Measurements from ENCODE around the gene NEURL2. TPM values are rescaled to one million over a fixed set of nuclear protein-coding genes. Genes with fewer than 3 reads are reported as not detected.

The NEURL2 gene
- total RNA-seq, 1 donor from 2014 or later = 17.0 TPM

DNA sequence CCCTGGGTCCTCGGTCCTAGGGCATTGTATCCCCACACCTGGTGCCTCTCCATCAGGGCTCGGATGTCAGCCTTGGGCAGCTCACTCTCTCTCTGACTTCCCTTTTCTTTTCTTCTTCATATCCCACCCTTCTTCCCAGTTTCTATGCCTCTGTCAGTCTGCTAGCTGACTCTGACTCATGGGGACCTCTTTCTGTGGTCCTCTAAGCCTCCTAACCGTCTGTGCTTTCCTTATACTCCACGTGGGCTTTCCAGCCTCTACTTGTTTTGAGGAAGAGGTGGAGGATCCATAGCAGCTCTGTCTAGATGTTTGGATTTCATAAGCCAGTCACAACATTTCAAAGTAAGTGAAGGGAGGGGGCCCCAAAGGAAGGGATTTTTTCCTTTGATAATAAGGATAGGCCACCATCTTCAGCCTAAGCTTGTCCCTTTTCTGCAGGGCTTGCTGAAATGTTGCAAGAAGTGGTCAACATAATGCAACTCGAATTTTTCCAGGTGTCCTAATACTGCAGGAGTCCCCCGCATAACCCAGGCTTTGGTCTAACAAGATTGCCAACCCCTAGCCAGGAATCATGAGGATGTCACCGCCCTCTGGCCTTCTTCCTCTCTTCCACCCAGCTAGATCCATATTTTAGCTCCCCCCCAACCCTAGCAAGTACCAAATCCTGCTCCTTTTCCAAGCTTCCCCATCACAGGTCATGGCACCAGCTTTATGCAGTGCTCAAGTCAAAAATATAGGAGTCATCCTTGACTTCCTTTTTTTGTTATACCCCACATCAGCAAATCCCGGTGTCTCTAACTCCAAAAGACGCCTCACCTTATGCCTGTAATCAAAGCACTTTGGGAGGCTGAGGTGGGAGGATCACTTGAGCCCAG lies 29.7 kb upstream of the NEURL2 start:
- no peak for DNase-seq (ENCODE audit: low spot score)

DNA sequence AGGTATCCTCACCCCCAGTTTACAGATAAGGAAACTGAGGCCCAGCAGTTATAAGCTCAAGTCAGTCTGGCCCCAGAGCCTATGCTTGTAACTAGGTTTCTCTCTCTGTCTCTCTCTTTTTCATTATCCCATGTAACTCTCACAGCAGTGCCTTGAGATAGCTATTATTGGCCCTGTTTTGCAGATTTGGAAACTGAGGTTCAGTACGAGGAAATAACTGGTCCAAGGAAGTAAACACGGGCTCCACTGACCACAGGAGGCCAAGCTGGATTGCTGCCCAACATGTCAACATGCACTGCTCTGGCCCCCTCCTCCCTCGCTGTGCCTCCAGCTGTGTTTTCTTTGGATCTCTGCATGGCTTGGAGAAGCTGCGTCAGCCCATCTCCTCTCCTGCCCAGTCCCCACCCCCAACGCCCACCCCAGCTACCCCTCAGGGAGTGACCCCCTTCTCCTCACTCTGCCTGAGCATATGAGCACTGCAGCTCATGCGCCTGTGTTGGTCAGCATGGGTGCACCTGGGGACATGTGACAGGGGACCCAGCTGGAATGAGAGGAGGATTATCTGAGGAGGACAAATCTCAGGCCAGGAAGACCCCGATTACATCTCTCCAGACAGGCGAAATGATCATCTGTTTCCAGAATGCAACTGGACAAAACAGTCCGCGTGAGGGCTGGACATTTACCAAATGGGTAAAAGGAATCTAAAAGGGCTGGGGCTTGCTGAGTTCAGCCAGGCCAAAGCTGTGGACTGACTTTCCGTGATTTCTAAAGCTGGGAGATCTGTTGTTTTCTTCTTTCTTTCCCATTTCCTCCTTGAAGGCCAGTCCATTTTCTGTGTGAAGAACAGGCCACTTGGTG lies 28.8 kb upstream of the NEURL2 start:
- no peak for DNase-seq (ENCODE audit: low spot score)

- no peak for DNase-seq (ENCODE audit: low spot score)
Measured at GRCh38 chr20:45918779-45919537, 27.9 kb upstream of the NEURL2 start.

- DNase-seq (ENCODE audit: low spot score) = no peak
Measured at GRCh38 chr20:45918182-45918737, 27.3 kb upstream of the NEURL2 start.

DNA sequence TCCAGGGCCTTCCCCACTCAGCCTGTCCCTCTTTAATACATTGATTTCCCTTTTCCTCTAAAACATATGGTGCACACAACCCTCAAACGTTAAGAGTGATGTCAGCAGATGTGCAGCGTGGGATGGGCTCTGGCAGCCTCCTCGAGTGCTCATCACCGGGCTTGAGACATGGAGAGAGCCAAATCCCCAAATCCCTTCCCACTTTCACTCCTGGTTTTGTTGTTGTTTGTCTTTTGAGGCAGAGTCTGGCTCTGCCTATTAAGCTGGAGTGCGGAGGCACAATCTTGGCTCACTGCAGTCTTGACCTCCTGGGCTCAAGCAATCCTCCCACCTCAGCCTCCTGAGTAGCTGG lies 26.8 kb upstream of the NEURL2 start:
- no peak for DNase-seq (ENCODE audit: low spot score)

GRCh38 chr20:45913116-45913515 lies 22.1 kb upstream of the NEURL2 start:
- DNase-seq (ENCODE audit: low spot score) = no peak

DNA sequence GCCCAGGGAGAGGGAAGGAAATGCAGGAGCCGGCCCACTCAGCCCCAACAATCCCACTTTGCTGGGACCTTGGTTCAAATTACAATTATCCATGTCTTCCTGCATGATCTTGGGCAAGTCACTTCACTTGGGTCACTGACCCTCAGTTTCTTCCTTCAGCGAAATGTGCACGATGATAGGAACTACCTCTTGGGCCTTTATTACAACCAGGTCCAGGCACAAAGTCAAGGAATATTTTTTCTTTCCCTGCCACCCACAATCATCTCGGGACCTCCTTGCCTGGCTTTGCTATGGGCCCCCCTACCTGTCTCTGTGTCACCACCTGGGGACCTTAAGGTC lies 21.3 kb upstream of the NEURL2 start:
- DNase-seq (ENCODE audit: low spot score) = no peak

GRCh38 chr20:45911486-45912343 lies 20.7 kb upstream of the NEURL2 start, which contains the start of gene PLTP:
Gene PLTP, minus strand, starts transcription at chr20:45912155. Its CDS starts 703 bp downstream, at chr20:45911452.
- DNase-seq (ENCODE audit: low spot score) = no peak

- peak; percentile 98 for DNase-seq (ENCODE audit: low spot score)
Measured at GRCh38 chr20:45910670-45911485, 19.9 kb upstream of the NEURL2 start.

DNA sequence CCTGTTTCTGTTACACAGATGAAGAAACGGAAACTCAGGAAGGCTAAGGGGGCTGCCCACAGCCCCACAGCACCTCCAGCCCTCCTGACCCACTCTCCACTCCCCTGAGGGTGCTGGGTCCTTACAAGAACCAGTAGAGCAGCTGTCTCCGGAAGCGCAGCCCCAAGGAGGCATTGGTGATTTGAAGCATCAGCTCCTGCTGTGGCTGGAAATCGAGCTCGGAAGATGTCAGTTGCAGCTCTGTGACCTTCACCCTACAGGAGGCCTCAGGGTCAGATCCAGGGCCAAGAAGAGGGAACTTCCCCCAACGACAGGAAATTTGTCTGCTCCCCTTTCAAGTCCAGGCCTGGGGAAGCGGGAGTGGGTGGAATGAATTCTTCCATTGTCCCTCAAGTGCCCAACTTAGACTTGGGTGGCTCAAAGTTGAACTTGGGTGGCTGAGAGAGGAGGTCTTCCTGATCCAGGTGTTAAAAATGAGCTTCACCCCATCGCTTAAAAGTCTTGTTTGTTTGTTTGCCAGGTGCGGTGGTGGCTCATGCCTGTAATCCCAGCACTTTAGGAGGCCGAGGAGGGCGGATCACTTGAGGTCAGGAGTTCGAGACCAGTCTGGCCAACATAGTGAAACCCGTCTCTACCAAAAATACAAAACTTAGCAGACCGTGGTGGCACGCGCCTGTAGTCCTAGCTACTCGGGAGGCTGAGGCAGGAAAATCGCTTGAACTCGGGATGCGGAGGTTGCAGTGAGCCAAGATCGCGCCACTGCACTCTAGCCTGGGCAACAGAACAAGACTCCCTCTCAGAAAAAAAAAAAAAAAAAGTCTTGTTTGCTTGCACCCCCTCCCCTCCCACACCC lies 19.0 kb upstream of the NEURL2 start:
- no peak for DNase-seq (ENCODE audit: low spot score)

GRCh38 chr20:45909336-45909808 lies 18.4 kb upstream of the NEURL2 start:
- no peak for DNase-seq (ENCODE audit: low spot score)

DNA sequence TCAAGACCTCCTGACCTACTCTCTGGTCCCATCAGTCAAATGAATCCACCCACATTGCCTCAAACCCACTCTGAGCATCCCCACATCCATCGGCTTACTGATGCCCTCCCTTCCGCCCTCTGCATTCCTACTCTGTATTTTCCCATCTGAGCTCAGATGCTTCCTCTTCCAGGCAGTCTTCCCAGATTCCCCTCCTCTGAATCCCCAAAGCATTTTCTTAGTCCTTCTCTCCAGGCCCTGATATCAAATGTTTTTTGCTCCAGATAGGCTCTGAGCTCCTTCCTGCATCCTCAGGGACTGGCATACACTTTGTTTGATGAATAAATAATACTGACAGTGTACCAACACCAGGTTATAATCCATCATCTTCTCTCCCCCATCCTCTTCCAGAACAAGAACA lies 17.1 kb upstream of the NEURL2 start:
- no peak for DNase-seq (ENCODE audit: low spot score)

DNA sequence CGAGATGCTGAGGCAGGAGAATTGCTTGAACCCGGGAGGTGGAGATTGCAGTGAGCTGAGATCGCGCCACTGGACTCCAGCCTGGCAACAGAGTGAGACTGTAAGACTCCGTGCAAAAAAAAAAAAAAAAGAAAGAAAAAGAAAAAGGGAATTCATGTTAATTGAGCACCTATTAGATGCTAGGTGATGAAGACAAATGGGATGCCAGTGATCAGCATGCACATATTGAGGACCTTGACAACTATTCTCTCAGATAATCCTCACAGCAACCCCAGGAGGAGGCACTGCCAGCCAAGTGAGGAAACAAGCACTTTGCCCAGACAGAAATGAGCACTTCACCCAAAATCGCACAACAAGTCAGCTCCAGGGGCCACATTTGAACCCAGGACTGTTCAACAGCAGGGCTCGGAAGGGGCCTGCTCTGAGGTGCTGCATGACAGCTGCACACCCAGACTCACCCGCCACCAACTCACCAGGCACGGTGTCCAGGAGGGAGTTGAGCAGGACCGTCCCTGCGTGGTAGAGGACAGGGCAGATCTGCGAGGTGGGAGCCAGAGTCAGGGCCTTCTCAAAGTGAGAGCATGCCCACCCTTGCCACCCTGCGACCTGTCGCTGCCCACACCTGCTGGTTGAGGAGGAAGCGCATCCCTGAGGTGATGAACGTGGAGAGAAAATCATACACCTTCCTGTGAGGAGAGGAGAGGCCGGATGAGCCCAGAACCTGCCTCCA lies 16.4 kb upstream of the NEURL2 start:
- no peak for DNase-seq (ENCODE audit: low spot score)

- DNase-seq (ENCODE audit: low spot score) = no peak
Measured at GRCh38 chr20:45905505-45906079, 14.6 kb upstream of the NEURL2 start.

DNA sequence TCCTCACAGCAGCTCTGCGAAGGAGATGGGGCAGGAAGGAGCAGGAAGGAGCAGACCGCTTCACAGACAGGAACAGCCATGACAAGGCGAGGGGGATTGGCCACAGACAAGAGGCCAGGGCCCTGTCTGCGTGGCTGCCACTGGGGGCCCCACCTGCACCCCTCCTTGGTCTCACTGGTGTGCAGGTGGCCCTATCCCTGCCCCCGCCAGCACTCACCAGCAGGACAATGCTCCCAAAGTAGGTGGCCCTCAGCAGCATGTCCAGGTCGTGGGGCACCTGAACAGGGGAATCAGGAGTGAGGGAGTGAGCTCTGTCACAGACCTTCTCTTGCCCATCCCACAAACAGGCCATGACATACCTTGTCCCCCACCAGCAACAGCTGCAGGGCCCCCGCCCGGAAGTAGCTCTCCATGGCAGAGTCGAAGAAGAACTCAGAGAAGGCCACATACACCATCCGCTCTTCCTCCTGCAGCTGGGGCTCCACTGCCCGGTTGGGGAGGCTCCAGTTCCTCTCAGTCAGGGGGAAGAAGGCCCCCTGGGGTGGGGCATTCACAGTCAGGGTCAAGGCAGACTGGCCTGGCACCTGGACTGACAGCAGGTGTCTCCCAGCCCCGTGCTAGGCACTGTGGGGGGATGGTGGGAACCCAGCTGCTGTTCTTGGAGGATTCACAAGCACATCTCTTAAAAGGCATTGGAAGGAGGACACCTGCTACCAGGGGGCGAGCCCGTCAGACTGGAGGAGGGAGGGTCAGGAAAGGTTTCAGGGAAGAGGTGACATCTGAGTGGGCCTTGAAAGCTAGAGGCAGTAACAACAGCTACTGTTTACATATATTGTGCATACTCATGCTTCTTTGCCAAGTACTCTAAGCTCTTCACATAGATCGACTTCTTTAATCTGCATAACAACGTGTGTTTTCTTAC lies 13.8 kb upstream of the NEURL2 start:
- DNase-seq (ENCODE audit: low spot score) = no peak

GRCh38 chr20:45902199-45902701 lies 11.2 kb upstream of the NEURL2 start:
- DNase-seq (ENCODE audit: low spot score) = no peak
